RWPE1 (cell line): ENCODE measurements around the gene CDCP1.
A peak's percentile ranks its signal among the peaks of the same experiment; 100 is the strongest.

Experiments
- CTCF ChIA-PET: fragments of 350-600 bp; sonication (Branson Sonifier 250); formaldehyde crosslinking; extraction: SDS; loops from one replicate; lab custom pipeline; 2021; lab: Yijun Ruan, JAX
- POLR2A ChIA-PET: fragments of 400-600 bp; formaldehyde crosslinking; extraction: SDS; loops from one replicate; lab custom pipeline; 2020; ENCODE audit warnings: antibody characterized with exemption; ENCODE audit not compliant: low non-redundant PET; lab: Yijun Ruan, JAX
- DNase-seq: peaks from one replicate; pipeline ENCODE4 v3.0.0; 2012; ENCODE audit warnings: low spot score
- H3K27ac ChIP-seq: fragments of 450-650 bp; 2 replicates; pipeline ENCODE4 v1.5.1; 2017
- TF ChIP-seq, protein P1 (sequence below): fragments of 450-650 bp; conservative IDR thresholded peaks from 2 replicates; pipeline ENCODE4 v1.5.1; 2017; ENCODE audit warnings: low read depth, mild to moderate bottlenecking

CDCP1 gene

GRCh38 chr3:45051685-45052084 is 94.5 kb downstream of the CDCP1 start:
- DNase-seq: no peak

DNA sequence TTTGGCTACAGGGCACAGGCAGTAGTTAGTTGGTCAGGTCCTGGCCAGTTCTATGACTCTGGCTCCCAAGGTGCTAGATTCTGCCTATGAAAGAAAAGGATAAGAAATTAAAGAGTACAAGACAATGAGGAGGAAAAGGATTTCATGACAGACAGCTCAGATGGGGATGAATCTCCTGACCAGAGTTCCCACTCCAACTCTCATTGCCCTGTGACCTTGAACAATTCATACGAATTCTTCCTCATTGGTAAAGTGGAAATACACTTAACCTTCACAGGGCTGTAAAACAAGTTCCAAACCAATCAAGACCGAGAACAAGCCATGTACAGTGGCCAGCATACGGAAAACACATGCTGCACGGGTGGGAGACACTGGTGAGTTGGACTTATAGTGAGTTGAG is 96.4 kb downstream of the CDCP1 start:
- no peak for DNase-seq
- POLR2A ChIA-PET: no interaction called here
- H3K27ac ChIP-seq: no peak overlapping the region
- TF ChIP-seq, protein P1, sequence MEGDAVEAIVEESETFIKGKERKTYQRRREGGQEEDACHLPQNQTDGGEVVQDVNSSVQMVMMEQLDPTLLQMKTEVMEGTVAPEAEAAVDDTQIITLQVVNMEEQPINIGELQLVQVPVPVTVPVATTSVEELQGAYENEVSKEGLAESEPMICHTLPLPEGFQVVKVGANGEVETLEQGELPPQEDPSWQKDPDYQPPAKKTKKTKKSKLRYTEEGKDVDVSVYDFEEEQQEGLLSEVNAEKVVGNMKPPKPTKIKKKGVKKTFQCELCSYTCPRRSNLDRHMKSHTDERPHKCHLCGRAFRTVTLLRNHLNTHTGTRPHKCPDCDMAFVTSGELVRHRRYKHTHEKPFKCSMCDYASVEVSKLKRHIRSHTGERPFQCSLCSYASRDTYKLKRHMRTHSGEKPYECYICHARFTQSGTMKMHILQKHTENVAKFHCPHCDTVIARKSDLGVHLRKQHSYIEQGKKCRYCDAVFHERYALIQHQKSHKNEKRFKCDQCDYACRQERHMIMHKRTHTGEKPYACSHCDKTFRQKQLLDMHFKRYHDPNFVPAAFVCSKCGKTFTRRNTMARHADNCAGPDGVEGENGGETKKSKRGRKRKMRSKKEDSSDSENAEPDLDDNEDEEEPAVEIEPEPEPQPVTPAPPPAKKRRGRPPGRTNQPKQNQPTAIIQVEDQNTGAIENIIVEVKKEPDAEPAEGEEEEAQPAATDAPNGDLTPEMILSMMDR: no peak
- CTCF ChIA-PET: no interaction called here

More at GRCh38 chr3:45051685-45052084, 94.5 kb downstream of the CDCP1 start:
- POLR2A ChIA-PET: no interaction called here
- TF ChIP-seq, protein P1: no peak
- H3K27ac ChIP-seq: no peak overlapping the region
- CTCF ChIA-PET: no interaction called here

DNA sequence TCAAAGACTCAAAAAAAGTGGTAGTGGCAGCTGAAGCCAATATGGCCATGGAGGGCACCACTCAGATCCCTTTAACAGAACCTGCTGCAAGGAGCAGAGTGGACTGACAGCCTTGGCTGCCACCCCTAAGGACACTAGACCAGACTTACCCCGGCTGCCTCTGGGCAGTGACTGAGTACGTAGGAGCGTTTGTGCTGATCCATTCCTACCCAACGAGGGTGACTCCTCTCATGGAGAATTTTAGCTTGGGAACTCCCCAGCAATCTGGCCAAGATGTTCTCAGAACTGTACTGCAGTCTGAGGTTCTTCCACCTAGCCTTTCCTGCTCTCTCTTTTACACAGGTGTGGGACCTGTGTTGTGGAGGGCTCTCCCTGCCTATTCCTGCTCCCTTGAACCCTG is 97.9 kb downstream of the CDCP1 start:
- ChIA-PET CTCF (no interaction called here), POLR2A (no interaction called here)
- TF ChIP-seq, protein P1: no peak
- no peak overlapping the region for H3K27ac ChIP-seq
- no peak for DNase-seq

DNA sequence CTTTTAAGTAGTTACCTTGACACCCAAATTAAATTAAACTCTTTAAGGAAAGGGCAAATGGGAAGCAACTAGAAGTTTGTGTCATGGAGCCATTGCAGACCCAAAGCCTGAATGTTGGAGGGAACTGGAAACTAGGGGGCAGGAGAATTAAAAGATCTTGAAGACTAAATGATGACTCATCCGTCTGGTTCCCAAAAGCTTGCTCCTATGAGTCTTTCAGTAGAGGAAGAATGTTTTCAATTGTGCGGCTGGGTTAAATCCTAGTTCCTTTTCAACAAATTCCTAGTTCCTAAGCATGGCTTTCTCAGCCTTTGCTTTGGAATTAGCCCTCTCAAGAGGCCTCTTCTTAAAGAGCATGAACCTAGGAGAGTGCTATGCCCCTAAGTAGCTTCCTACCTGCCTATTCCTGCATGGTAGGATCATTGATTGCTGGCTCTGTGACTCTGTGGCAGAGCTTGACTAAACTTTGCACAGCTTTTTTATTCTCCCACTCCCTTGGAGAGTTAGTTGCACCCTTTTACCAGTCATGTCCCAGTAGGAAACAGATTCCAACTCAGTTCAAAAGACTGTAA is 102.4 kb downstream of the CDCP1 start:
- peak overlapping the region; percentile 29; the same call in 1 of the 2 replicates for H3K27ac ChIP-seq
- peak; percentile 59 for DNase-seq
- TF ChIP-seq, protein P1: no peak; the same call in 1 of the 2 replicates
- POLR2A ChIA-PET: no interaction called here
- CTCF ChIA-PET: interaction anchor here (0.6 to 0.9 kb wide), 2 partner anchors 193 to 549 kb away, joined by 3 to 5 read pairs; no protein-coding TSS in a partner anchor

GRCh38 chr3:45042162-45042561 is 104.0 kb downstream of the CDCP1 start:
- ChIA-PET POLR2A (no interaction called here), CTCF (interaction anchor here (0.6 to 0.8 kb wide), 3 partner anchors 86 to 477 kb away, joined by 3 read pairs; no protein-coding TSS in a partner anchor)
- TF ChIP-seq, protein P1: no peak
- H3K27ac ChIP-seq: no peak overlapping the region
- DNase-seq: no peak

- TF ChIP-seq, protein P1: no peak
- POLR2A ChIA-PET: no interaction called here
- no peak for DNase-seq
- no peak overlapping the region for H3K27ac ChIP-seq
- CTCF ChIA-PET: interaction anchor here (0.7 to 2.4 kb wide), 6 partner anchors 13 to 542 kb away, joined by 3 to 10 read pairs (median 4); no protein-coding TSS in a partner anchor
Measured at GRCh38 chr3:45041666-45042065, 104.5 kb downstream of the CDCP1 start.
